NCI-H2196 treated with DMSO at 0.1 percent for 48 hours (cell line): ENCODE results near the gene IL25.
A peak's percentile ranks its signal among the peaks of the same experiment; 100 is the strongest.
"Not testable (repeated sequence)": the region's sequence is repeated elsewhere in the genome, so short reads cannot be mapped to it uniquely, and the experiment has no call there.

Source experiments
- DNase-seq: peaks from one replicate; lab custom pipeline; 2025; ENCODE audit not compliant: unreplicated experiment; lab: John Stamatoyannopoulos, UW

Gene IL25

DNA sequence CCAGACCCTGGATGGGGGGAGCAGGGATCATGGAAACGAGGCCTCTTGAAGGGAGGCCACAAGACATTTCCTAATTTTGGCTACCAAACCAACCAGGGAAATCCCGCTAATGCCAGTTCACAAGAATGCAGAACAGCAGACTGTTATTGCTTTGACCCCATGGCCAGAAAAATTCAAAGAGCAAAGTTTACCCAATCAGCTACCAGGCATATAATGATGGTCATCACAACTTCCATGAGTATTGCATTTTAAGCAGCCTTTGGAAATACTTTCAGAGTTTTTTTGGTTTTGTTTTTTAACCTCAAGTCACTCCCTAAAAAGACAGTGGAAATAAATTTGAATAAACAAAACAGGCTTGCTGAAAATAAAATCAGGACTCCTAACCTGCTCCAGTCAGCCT, at the start of gene IL25:
Gene IL25 (plus strand): TSS at position 301 of the 400 bp plus-strand sequence.
- no peak for DNase-seq

DNA sequence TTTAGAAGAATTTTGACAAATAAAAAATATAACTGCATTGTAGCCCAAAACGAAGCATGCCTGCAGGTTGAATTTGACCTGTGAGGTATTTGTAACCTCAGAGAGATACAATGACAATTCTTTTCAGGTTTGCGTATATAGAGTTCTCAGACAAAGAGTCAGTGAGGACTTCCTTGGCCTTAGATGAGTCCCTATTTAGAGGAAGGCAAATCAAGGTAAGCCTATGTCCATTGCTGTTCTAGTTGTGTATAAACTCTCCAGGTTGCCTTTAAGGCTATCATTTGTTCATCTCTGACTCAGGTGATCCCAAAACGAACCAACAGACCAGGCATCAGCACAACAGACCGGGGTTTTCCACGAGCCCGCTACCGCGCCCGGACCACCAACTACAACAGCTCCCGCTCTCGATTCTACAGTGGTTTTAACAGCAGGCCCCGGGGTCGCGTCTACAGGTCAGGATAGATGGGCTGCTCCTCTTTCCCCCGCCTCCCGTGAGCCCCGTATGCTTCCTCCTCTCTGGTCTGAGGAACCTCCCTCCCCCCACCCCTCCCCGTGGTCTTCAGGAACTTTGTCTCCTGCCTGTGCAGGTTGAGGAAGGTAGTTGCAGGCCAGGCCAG, 48.7 kb upstream of the IL25 start:
- no peak for DNase-seq

DNA sequence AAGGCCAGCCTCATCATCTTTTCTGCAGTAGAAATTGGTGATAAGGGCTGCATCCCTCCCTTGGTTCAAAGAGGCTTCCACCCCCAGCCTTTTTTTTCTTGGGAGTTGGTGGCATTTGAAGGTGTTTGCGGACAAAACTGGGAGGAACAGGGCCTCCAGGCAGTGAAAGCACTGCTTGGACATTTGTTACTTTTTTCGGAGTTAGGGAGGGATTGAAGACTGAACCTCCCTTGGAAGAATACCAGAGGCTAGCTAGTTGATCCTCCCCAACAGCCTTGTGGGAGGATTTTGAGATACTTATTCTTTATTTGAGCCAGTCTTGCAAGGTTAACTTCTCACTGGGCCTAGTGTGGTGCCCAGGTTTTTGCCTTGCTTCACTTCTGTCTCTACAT, 48.2 kb upstream of the IL25 start:
- DNase-seq = no peak

DNA sequence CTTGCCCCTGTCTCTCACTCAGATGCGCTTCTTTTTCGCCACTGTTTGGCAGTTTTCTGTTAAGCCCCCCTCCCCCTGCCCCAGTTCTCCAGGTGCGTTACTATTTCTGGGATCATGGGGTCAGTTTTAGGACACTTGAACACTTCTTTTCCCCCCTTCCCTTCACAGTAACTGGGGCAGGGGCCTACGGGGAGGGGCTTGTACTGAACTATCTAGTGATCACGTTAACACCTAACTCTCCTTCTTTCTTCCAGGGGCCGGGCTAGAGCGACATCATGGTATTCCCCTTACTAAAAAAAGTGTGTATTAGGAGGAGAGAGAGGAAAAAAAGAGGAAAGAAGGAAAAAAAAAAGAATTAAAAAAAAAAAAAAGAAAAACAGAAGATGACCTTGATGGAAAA, 47.6 kb upstream of the IL25 start:
- no peak for DNase-seq

DNA sequence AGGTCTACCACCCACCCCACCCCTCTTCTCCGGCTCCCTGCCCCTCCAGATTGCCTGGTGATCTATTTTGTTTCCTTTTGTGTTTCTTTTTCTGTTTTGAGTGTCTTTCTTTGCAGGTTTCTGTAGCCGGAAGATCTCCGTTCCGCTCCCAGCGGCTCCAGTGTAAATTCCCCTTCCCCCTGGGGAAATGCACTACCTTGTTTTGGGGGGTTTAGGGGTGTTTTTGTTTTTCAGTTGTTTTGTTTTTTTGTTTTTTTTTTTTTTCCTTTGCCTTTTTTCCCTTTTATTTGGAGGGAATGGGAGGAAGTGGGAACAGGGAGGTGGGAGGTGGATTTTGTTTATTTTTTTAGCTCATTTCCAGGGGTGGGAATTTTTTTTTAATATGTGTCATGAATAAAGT, 46.9 kb upstream of the IL25 start:
- not testable (repeated sequence) for DNase-seq

DNA sequence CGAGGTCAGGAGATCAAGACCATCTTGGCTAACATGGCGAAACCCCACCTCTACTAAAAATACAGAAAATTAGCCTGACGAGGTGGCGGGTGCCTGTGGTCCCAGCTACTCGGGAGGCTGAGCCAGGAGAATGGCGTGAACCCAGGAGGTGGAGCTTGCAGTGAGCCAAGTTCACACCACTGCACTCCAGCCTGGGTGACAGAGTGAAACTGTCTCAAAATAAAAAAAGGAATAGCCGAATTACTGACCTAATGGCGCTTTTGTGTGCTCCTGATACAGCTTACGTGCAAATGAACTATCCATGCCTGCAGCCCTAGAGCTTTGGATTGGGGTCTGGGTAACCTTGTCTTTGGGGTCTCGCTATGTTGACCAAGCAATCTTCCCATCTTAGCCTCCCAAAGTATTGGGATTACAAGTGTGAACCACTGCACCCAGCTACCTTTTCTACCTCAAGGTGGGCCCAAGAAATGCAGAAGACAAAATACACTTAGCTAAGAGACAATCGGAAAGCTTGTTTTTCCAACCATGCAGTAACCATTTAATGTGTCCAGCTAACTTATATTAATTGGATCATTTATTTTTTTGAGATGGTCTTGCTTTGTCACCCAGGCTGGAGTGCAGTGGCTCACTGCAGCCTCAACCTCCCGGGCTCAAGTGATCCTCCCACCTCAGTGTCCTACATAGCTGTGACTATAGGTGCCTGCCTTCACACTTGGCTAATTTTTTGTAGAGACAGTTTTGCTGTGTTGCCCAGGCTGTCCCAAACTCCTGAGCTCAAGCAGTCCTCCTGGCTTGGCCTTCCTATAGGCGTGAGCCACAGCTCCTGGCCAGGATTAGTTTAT, 45.9 kb upstream of the IL25 start:
- DNase-seq = no peak

DNA sequence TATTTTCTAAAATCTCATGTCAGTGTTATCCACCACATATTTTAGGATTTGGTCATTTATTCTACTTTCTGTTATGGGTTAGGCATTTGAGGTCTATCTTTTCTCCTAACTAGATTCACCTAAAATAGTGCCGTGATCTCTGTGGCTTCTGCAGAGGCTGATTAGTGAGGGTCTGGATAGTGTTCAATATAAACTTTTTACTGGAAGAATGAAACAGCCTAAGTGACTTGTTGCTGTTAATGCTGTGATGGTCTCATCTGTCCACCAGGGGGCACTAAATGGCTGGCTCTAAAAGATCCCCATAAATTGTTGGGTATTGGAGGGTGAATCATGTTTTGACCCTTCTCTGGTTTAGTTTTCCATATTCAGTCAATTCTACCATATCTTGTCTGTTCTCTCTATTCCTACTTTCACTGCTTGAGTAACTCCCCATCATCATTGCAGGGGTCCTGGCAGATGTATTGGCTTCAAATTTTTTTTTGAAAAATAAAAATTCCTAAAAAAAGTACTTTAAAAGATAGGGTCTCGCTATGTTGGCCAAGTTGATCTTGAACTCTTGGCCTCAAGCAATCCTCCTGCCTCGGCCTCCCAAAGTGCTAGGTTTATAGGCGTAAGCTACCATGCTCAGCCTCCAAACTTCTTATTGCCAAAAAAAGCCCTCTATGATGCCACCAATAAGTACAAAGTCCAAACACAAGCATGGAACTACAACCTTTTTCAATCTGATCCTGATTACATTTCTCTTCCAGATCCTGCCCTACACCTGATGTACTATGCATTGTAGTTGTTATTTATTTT, 44.5 kb upstream of the IL25 start:
- DNase-seq = peak; percentile 27

DNA sequence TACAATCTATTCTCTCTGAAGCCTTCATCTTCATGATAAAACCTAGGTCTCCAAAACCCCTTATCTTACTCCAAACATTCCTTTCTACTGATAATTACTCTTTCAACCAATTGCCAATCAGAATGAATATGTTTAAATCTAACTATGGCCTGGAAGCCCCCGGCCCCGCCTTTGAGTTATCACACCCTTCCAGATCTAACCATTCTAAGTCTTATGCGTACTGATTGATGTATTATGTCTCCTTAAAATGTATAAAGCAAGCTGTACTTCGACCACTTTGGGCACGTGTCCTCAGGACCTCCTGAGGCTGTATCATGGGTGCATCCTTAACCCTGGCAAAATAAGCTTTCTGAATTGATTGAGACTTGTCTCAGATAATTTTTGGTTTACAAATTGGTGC, 37.0 kb upstream of the IL25 start:
- DNase-seq = no peak

DNA sequence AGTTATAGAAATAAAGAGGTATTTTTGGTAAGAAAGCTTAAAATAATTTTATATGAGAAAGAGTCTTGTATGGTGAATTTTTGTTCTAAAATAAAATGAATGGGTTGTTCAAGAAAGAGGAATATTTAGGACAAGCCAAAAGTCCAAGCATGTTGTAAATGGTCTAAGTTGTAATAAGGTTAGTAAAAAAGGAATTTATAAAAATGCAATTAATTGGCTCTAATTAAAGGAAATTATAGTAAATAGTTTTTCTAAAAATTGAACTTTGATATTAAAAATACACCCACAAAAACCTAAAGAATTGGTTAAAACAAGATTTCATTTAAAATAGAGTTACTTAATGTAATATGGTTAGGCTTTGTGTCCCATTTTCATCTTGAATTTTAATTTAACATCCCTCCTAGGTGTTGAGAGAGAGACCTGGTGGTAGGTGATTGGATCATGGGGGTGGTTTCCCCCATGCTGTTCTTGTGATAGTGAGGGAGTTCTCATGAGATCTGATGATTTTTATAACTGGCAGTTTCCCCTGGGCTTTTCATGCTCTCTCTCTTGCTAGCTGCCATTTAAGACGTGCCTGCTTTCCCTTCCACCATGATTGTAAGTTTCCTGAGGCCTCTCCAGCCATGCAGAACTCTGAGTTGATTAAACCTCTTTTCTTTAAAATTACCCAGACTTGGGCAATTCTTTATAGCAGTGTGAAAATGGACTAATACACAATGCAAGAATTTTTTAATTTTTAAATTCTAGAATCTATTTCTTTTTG, 32.9 kb upstream of the IL25 start:
- DNase-seq = no peak

DNA sequence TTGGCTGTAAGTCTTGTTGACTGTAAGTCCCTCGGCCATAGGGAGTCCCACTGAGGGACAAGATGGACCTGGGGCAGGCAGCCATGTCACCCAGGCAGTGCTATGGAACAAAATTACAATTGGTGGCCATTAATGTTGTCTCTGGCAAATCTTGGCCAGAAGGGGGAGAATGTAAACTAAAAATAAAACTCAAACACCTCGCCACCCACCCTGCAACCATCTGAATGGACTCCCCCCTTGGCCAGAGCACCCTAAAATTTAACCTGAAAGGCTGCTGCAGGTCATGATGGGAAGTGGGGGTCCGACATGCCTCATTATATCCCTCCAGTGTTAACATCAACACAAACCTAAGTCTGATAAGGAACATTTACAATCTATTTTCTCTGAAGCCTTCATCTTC, 28.1 kb upstream of the IL25 start:
- DNase-seq = no peak

DNA sequence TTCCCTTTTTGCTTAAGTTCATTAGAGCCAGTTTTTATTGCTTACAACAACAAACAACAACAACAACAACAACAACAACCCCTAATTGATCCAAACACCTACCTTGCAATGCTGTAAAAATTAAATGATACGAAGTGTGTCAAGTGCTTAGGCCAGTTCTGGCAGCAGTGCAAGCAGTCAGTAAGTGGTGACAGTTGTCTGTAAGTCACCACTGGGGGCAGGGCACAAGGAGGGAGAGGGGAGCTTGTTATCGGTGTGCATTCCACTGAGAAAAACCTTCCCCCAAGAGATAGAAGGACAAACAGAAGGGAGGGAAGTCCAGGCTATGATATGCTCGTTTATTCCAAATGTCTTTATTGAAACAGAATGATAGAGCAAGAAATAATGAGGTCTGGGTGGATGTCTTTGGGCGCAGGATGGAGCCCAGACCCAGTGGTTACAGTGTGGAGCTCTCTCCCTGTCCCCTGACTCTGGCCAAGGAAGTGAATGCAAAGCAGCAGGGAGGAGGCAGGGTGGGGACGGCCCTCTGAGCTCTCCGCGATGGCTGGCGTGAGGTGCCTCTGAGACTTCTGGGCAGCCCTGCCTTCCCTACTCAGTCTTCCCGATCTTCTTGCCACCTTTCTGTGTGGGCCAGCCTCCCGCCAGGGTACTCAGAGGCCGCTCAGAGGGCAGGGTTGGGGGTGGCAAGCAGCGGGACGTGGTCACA, 26.5 kb upstream of the IL25 start:
- DNase-seq = no peak

DNA sequence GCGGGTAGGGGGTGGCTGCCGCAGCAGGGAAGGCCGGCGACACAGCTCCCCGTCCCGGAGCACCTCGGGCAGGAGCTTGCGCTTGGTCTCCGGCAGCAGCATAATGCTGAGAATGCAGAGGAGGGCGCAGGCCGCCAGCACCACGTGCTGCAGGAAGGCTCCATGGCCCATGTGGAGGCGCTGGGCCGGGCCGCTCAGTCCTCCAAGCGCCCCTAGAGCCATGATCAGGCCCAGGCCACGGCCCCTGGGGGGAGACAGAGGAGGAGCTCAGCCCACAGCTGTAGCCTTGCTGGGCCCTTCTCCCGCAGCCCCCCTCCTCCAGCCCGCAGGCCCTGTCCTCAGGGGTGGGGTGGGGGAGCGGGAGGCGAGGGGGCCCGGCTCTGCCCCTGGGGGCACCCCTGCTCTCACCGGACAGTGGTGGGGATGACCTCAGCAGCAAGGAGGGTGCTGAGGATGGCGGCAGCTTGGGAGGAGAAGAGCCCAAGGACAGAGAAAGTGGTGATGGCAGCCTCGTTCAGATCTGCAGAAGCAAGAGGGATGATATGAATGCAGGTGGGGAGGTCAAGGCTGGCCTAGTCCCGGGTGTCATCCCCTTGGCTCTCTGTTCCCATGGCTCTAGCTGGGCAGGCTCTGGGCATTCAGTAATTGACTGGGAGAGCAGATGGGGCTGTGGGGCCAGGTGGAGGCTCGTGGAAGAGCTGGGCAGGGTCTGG, 25.8 kb upstream of the IL25 start:
- no peak for DNase-seq

DNA sequence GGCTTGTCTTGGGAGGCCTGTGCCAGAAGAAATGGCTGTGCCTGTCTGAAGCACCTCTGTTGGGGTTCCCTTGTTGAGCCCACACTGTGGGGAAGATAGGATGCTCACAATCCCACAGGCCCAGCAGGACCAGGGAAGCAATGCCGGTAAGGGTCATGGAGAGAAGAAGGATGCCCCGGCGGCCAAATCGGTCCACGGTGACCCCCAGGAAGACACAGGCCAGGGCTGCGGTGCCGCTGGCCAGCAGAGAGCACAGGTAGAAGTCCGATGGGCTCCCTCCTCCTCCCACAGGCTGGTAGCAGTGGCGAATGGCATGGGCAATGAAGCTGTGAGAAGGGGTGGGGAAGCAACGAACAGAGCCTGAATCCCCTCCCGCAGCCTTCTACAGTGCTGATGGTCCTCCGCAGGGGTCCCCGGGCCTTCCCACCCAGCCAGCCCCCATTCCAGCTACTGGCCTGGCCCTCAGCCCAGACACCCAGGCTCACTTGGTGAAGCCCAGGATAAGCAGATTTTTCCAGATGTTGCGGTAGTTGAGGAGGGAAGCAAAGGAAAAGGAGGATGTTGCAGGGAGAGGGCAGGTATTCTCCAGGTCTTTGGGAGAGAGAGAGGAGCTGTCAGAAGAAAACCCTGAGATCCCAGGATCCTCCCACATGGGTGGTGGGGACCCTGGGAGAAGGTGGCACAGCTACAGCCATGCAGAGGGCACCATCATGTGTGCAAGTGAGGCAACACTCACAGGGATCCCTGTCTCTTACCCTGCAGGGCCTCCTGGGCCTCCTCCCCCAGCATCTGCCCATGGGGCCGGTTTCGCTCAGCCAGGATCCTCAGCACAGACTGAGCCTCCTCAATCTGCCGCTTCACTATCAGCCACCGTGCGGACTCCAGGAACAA, 25.0 kb upstream of the IL25 start:
- no peak for DNase-seq

DNA sequence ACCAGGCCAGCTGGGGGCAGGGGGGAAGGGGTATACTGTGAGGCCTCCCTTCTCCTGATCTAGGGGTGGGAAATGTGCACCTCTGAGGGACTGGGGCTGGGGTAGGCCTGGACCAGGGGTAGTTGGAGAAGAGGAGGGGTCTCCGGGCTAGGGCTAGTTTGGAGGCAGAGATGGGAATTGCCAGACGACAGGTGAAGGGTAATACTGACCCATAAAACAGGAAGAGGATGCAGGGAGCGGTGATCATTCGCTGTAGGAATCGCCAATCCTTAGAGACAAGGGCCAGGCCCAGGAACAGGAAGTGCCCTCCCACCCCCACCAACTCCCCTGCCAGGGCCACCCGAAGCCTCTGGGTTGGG, 24.3 kb upstream of the IL25 start:
- no peak for DNase-seq

DNA sequence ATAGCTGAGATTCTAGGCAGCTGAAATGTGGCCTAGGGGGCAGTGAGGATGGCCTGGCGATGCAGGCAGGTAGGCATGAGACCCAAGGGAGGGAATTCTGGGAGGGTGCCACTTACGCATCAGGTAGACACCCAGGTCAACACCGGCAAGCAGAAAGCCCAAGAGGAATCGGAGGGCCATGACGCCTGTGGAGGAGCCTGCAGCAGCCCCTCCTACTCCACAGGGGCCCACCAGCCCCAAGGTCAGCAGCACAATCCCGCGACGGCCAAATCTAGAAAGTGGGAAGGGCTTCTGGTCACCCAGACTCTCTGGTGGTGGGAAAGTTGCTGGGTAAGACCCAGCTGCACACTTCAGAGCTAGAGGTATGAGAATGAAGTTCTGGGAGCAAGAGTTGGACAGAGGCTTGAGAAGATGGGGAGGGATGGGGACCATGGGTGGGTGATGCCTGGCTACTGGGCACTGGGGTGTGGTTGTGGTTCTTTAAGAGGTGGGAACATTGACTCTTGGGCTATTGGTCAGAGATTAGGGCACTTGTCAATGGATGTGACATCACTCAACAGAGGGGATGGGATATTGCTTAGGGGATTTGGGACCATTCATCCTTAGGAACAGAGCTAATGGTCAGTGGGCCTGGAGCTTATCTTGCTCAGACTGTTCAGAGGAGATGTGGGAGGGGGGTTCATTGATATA, 23.3 kb upstream of the IL25 start:
- DNase-seq = no peak

DNA sequence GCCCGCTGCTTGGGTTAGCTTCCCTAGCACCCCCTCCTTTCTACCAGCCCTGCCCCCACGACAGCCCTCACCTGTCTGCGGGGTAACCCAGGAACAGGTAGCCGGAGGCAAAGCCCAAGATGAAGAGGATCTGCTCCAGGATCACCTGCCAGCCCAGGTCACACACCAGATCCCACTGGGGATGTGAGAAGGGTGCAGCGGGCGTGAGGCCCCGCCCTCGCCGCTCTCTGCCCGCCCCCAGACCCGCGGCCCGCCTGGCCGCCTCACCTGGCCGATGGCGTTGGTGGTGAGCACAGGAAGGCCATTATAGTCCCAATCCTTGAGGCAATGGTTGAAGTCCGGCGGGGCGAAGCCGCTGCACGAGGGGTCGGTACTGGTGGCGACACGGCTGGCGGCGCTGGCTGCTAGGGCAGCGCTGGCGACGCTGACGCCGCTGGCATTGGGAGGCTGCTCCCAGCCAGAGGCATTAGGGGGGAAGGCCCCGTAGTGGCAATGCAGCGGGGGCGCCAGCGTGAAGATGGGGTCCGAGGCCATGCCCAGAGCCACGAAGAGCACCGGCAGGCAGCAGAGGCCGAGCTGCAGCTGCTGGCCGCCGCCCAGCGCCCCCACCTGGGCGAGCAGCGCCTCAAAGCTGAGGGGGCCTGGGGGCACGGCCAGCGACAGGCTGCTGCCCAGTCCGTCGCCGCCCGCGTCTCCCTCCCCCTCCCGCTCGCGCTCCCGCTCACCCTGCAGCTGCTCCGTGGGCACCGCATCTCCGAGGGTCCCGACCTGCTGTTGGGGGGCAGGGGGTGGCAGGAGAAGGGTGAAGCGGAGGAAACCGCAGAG, 20.7 kb upstream of the IL25 start:
- no peak for DNase-seq
